GM12864 (cell line): Measurements from ENCODE around the gene CCR9.

Experiments used
- DNase-seq: peaks from one replicate; pipeline ENCODE4 v3.0.0-alpha.2; 2011; ENCODE audit warnings: low read depth
- H3K4me3 ChIP-seq: 2 replicates; pipeline ENCODE4 v1.5.1; 2011; ENCODE audit warnings: mild to moderate bottlenecking, low read depth, low read length, control low read depth
- TF ChIP-seq, protein P1 (sequence below): IDR thresholded peaks from 2 replicates; pipeline ENCODE4 v1.5.1; 2011; ENCODE audit warnings: low read depth, mild to moderate bottlenecking, moderate library complexity, low read length, control low read depth, inconsistent platforms; ENCODE audit errors: missing control alignments

Gene CCR9

GRCh38 chr3:45952456-45952855 is 66.1 kb downstream of the CCR9 start:
- DNase-seq, result no peak
- TF ChIP-seq, protein P1, sequence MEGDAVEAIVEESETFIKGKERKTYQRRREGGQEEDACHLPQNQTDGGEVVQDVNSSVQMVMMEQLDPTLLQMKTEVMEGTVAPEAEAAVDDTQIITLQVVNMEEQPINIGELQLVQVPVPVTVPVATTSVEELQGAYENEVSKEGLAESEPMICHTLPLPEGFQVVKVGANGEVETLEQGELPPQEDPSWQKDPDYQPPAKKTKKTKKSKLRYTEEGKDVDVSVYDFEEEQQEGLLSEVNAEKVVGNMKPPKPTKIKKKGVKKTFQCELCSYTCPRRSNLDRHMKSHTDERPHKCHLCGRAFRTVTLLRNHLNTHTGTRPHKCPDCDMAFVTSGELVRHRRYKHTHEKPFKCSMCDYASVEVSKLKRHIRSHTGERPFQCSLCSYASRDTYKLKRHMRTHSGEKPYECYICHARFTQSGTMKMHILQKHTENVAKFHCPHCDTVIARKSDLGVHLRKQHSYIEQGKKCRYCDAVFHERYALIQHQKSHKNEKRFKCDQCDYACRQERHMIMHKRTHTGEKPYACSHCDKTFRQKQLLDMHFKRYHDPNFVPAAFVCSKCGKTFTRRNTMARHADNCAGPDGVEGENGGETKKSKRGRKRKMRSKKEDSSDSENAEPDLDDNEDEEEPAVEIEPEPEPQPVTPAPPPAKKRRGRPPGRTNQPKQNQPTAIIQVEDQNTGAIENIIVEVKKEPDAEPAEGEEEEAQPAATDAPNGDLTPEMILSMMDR, result no peak
- H3K4me3 ChIP-seq, result no peak overlapping the region
